ENCODE data around the gene DICER1.
"Not testable (repeated sequence)": the region's sequence is repeated elsewhere in the genome, so short reads cannot be mapped to it uniquely, and the experiment has no call there.

The DICER1 gene

GRCh38 chr14:95157327-95158189, at the start of gene DICER1:
TSS of gene DICER1 (minus strand) at chr14:95157529. CDS start at chr14:95133458, 24,071 bp downstream.
- DNase-seq, result peak; percentile 84

GRCh38 chr14:95206534-95206933, 49.2 kb upstream of the DICER1 start:
- DNase-seq, result no peak

- DNase-seq, result no peak
Measured at GRCh38 chr14:95204705-95205104, 47.4 kb upstream of the DICER1 start.

DNA sequence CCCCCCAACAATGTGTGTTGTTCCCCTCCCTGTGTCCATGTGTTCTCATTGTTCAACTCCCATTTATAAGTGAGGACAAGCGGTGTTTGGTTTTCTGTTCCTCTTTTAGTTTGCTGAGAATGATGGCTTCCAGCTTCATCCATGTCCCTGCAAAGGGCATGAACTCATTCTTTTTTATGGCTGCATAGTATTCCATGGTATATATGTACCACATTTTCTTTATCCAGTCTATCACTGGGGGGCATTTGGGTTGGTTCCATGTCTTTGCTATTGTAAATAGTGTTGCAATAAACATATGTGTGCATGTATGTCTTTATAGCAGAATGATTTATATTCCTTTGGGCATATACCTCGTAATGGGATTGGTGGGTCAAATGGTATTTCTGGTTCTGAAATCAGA, 44.4 kb upstream of the DICER1 start:
- not testable (repeated sequence) for DNase-seq

- no peak for DNase-seq
Measured at GRCh38 chr14:95200404-95200803, 43.1 kb upstream of the DICER1 start.

- no peak for DNase-seq
Measured at GRCh38 chr14:95199298-95199983, 42.1 kb upstream of the DICER1 start.

DNA sequence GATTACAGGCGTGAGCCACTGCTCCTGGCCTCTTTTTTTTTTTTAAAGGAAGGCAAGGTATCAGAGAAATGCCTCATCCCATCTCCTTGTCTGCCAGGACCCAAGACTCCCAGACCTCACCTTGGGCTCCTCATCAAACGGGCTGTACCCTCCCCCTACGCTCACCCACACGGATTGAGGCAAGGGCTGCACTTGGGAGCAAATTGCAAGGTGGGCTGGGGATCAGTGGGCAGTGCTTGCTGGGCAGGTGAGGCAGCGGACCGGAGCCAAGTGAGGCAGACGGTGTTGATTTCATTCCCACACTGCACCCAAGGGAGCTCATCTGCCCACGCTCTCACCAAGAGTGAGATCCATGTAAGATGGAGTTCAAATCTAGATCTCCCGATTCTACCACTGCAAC, 41.0 kb upstream of the DICER1 start:
- no peak for DNase-seq

DNA sequence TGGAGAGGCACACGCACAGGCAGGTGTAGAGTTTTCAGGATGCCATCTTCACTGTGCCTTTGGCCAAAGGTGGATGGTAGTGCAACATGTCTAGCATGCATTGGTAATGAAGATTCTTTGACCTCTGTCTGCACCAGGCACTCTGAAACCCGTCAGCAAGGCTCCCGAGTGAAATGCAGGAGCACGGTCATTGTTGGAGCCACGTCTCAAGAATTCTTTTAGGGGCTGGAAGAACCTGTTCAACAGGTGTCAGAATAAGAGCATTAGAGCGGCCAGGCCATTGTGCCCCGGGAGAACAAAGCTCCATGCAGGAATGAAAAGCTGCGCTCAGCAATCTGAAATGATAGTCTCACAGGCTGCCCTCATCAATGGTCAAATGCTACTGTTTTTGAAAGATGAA, 40.2 kb upstream of the DICER1 start:
- DNase-seq, result no peak

DNA sequence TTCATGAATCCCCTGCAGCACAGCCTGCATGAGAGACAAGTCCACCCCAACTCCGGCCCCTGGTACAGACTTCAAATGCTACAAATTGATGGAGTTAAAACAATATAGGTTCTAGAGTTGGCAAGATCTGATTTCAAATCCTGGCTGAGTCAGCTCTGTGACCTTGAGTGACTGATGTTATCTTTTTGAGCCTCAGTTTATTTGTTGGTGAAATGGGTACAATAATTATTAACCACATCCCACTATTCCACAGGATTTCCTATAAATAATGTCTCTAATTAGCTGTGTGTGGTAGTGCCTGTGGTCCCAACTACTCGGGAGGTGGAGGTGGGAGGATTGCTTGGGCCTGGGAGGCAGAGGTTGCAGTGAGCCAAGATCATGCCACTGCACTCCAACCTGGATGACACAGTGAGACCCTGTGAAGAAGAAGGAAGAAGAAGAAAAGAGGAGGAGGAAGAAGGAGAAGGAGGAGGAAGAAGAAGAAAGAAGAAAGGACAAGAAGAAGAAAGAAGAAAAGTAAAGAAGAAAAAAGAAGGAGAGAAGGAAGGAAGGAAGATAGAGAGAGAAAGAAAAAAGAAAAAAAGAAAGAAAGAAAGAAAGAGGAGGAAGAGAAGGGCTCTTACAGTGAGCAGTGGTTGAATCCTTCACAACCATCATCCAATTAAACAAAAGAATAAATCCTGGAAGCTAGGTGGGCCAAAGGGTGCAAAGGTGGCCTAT, 39.7 kb upstream of the DICER1 start:
- DNase-seq, result no peak

DNA sequence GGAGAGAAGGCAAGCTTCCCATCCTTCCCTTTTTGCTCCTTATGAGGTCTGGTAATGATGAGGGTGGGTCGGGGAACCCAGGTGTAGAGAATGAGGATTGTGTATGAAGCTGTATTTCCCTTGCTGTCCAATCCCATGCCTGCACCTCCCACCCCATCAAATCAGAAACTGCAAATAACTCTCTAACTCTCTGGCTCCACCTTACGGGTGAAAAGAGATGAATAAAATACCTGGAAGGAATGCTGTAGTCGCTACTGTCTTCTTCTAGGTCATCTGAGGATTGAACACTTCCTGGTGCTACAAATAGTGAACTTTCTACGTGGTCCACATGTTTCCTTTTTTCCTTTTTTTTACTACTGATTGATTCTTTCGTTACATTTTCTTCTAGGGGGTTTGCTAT, 38.9 kb upstream of the DICER1 start:
- no peak for DNase-seq

DNA sequence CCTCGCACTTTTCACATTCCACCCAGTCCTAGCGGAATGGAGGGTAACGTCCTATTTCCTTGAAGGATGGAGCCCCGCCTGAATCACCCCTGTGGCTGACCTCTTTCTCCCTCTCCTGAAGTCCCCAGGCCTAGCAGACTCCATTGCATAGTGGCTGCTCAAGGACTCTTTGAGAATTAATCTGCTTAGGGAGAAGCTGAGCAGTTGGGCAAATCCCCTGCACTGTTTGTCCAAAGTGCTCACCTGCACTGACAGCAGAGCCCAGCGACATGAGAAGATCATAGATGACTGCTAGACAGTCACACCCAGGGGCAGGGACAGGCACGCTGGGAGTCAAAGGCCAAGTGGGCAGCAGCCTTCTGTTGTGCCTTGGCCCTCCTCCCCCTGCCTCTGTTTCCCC, 37.7 kb upstream of the DICER1 start:
- no peak for DNase-seq

- no peak for DNase-seq
Measured at GRCh38 chr14:95193081-95193480, 35.8 kb upstream of the DICER1 start.

GRCh38 chr14:95192311-95192710, 35.0 kb upstream of the DICER1 start:
- no peak for DNase-seq

DNA sequence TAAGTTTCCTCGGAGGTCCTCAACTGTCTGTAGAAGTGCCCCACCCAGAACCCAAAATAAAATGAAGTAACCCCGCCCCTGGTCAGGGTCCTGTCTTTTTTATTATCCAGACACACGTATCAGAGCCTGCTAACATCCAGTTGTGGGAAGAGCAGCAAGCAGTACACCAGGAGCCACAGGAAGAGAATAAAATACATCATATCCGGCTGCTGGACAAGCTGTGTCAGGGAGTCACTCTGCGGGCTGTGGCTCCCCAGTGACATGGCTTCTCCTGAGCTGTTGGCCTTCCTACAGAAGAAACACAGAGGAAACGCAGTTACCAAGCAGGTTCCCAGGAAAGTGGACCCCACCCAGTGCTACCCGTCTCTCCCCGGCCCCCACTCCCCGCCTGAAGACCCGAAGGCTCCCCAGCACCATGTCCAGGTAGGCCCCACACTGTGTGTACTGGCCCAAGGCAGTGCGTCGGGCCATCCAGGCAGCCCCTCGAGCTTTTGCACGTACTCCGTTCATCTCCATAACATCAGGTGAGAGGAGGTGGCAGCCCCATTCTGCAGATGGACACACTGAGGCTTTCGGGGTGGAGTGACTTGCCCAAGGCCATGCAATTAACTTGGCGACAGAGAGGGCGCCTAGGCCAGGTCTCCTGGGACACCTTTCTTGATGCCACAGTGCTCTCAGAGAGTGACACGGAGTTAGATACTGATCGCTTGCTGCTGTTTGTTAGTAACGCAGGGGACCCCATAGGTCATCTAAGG, 34.3 kb upstream of the DICER1 start:
- no peak for DNase-seq

- no peak for DNase-seq
Measured at GRCh38 chr14:95190857-95191256, 33.5 kb upstream of the DICER1 start.

DNA sequence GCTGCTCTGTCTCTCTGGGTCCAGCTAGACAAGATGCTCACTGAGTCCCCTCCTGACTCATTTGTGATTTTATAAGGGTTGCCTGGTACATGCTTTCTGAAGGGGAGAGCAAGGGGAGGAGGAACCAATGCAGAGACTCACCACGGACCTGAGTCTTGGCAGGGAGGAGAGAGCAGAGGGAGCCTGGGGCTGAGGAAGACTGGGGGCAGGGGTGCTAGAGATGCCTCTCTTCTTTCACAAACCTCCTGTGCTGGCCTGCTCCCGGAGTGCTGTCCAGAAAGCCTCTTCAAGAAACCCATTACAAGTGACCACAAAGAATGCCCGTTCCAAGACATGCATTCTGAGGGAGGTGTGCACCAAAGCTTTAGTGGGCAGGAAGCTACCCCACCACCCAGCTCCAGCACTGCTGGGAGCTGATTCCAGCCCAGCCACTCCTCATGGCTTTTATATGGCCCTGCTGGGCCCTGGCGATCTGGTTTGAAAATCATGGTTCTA, 33.1 kb upstream of the DICER1 start:
- DNase-seq, result no peak

GRCh38 chr14:95189367-95190132, 32.2 kb upstream of the DICER1 start:
- DNase-seq, result no peak

GRCh38 chr14:95188380-95188779, 31.1 kb upstream of the DICER1 start:
- DNase-seq, result no peak

DNA sequence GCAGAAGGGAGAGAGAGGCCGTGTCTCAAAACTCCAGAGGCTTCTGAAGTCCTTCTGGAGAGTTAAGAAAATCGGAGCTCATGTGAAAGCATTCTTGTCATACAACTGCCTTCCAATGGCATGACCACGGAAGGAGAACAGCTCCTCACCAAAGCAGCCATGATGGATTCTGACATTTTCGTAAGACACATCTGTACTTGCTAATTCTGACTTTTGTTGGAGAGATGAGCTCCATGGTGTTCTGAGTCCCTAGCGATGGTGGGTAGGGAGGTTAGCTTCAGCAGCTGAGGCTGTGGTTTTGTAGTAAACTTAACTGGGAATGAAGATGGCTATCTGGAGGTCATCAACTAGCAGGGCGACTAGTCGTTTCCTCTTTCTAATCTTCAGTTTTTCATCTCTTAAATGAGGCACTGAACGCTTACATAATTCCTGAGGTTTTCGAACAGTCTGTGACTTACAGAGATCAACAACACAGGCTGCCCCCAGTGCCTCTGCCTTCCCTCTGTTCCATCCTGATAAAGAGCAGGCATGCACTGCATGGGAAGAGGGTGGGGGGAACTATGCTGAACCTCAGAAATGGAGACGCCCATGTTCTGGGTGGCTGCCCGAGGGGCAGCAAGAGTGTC, 28.6 kb upstream of the DICER1 start:
- DNase-seq, result no peak

- DNase-seq, result no peak
Measured at GRCh38 chr14:95185033-95185766, 27.9 kb upstream of the DICER1 start.

DNA sequence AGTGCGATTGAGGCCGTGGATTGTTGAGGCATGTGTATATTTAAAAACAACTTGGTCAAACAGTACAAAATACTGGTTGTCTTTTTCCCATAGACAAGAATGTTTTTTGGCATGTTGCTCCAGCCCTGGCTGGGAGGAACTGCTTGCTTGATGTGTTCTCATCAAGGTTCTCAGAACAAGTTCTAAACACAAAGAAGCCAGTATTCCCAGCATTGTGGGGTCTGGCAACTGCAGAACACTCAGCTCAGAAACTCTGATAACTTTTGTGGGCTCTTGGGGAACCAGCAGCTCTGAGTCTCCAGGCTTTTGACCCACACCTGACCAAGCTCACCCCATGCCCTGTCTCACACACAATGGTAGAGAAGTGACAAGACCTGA, 27.1 kb upstream of the DICER1 start:
- no peak for DNase-seq
